ENCODE measurements around the gene NPAS2.

Gene NPAS2

DNA sequence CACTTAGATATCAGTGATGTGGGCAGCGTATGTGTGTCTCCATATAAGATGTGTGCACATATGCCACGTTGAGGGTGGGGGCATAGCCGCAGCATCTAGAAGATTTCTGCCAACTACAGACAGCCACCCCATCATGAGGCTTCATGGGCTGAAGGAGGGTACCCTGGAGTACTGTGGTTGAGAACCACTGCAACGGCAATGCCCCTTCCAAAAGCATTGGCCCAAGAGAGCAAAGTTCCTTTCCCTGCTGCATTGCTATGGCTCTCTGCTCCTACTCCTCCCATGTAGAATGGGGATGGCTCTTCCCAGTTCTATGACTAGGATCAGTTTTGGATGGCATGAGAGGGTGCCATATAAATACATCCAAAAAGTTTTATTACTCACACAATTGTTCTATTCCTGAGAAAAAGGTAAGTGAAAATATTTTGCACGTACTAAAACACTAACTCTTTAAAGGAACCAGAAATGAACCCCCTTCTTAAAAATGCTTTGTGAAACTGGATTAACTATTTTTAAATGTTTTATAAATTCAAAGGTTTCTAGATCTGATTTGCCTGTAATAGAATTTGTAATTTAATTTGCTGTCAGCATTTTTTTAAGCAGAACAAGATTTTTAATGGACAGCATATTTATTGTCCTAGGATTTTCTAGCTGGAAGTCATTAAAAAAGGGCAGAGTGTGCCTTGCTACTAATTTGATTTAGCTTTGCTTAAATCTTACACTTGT lies 177.7 kb downstream of the NPAS2 start:
- DNase-seq = no peak

- DNase-seq = no peak
Observed at GRCh38 chr2:100998235-100998573, 178.3 kb downstream of the NPAS2 start.

- DNase-seq = no peak
Observed at GRCh38 chr2:100999995-101000394, 180.1 kb downstream of the NPAS2 start.

GRCh38 chr2:101001691-101002561 lies 182.0 kb downstream of the NPAS2 start, which contains the start of gene RPL31:
Gene RPL31, plus strand, starts transcription at chr2:101002289. Its CDS starts 413 bp downstream, at chr2:101002702.
- peak; percentile 92 for DNase-seq

GRCh38 chr2:101002562-101003277 lies 182.8 kb downstream of the NPAS2 start:
- DNase-seq = no peak

DNA sequence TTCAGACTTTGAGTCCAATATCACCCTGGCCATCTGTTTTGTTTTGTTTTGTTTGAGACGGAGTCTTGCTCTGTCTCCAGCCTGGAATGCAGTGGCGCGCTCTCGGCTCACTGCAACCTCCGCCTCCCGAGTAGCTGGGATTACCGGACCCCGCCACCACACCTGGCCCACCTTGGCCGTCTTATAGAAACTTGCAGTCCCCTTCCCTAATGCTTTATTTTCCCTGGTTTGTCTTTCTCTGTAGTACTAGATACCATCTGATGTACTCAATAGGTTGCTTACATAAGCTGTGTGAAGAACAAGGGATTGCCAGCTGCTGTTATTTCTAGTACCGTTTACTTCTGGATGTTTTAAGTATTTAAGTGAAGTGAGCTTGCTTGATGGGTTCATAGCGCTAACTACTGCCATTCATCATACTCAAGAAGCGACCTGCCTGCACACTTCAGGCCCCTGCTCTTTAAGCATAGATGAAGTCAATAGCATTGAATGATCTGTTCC lies 183.4 kb downstream of the NPAS2 start:
- no peak for DNase-seq

GRCh38 chr2:101004620-101005325 lies 184.8 kb downstream of the NPAS2 start:
- no peak for DNase-seq

- DNase-seq = no peak
Observed at GRCh38 chr2:101006065-101006715, 186.3 kb downstream of the NPAS2 start.

DNA sequence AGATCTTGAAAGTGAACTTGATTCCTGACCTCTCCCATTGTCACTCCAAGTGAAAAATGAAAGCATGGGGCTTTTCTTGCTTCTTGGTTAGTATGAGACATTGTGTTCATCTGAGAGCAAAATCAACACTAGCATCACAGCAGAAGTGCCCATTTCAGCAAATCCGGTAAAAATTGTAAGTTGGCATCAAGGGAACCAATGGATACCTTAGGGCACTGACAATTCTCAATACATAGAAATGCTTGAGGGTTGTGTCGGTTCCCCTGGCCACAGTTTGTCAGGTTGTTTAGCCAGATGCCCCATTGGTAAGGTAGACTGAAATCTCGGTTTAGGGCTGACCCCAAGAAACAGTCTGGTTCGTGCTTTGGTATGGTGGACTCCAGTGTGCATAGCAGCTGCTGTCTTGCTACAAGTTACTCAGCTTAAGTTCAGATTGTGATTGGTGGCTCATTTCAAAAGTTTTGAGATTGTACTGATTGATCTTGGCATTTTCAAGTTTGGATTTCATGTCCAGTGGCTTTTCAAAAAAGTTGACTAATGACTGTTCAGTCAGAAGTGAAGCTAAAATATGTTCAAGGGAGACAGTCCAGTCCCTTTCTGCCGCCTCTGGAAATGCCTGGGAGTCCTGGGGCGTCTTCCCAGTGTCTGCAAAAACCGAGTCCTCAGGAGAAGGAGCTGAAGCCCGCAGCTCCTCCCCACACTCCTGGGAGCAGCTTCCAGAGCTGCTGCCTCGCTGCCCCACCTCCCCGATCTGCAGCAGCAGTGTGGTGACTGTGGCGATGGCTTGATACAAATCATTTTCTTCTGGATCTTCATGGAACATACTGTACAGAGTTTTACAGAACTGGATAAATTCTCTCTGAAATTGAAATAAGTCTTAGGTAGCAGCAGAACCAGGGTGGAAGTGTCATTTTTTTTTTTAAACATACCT lies 187.7 kb downstream of the NPAS2 start:
- DNase-seq = no peak

GRCh38 chr2:101011152-101011551 lies 191.2 kb downstream of the NPAS2 start:
- DNase-seq = no peak

DNA sequence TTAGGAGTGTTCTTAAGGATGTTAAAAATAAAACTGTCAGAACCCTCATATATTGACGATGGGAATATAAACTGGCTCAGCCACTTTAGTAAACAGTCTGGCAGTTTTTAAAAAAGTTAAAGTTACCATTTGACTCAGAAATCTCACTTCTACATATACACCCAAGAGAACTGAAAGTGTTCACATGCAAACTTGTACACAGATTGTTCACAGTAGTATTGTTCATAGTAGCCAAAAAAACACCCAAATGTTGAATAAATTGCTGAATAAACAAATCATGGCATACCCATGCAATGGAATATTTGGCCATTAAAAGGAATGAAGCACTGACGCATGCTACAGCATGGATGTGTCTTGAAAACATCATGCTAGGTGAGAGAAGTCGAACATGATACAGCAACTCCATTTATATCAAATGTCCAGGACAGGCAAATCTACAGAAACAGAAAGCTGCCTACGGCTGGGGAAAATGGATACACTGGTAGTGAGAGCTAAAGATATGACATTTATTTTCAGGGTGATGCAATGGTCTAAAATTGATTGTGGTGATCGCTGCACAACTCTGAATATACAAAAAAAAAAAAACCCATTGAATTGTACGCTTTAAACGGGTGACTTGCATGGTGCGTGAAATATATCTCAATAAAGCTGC lies 192.2 kb downstream of the NPAS2 start:
- DNase-seq = no peak

- no peak for DNase-seq
Observed at GRCh38 chr2:101012706-101013181, 192.8 kb downstream of the NPAS2 start.

DNA sequence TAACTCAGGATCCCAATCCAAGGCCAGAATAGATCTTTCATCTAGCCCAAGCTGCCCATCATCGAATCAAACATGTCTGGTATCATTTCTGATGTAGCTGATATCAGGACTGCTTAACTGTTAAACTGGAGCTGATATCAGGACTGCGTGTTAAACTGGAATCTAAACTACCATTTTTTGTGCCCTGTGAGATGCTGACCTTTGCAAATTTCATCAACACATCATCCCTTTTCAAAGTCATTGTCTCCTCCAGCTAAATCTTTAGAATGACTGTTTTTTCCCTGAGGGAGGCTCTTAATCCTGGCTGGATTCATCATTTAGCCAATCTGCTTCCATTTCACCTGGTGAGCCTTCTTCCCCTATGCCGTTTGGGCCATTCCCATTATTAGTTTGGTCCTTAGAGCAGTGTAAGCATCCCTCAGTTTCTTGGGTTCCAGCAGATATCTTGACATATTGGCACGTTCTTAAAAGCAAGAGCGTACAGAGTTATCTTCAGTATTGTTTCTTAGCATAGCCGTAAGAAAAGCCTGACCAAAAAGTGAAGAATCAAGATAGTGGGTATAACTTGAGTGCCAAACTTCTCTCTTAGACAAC lies 194.4 kb downstream of the NPAS2 start:
- no peak for DNase-seq

DNA sequence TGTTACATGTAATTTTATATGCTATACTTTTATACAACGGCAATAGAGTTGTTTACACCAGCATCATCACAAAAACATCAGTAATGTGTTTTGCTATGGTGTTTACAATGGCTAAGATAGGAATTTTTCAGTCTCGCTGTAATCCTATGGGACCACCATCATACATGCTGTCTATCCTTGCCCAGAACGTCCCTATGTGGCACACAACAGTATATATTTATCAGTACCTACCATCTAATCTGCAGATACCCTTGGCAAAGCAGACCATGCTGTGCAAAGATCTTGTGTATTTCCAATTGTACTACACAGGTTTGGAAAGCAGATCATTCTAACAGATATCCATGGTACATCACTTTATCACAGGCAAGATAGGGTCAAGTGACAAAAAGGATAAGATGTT lies 197.4 kb downstream of the NPAS2 start:
- DNase-seq = no peak

DNA sequence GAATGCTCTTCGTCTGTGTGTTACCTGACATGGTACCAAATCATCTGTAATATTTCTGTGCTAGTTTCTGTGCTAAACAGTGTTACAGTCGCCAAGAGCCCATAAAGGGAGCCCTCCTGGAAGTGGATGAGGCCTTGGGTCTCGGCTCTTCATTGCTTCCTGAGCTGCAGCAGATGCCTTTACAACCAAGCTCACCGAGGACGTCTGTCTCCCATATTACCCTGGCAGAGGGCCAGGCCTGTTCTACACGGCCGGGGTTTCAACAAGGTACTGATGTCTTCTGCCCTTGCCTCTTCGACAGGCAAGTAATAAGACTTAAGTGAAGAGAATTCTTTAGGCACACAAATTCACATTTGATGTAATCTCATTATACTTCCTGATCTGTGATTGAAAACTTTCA lies 199.0 kb downstream of the NPAS2 start:
- no peak for DNase-seq

DNA sequence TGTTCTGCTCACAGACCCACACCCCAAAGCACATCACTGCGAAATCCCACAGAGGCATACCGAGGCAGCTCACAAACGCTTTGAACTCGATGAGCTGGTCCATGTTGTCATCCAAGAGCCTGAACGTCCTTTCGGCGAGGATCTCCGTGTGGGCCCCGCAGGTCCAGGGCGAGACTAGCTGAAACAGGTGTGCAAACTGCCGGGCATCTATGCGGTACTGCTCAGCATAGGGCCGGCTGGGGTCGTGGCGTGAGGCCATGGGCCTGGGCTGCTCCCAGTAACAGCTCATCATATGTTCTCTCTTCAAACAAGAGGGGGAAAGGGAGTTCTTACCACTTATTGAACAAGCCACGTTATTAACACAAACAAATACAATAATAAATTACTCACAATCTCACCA lies 202.3 kb downstream of the NPAS2 start:
- no peak for DNase-seq

GRCh38 chr2:101023327-101024107 lies 203.6 kb downstream of the NPAS2 start:
- DNase-seq = no peak

DNA sequence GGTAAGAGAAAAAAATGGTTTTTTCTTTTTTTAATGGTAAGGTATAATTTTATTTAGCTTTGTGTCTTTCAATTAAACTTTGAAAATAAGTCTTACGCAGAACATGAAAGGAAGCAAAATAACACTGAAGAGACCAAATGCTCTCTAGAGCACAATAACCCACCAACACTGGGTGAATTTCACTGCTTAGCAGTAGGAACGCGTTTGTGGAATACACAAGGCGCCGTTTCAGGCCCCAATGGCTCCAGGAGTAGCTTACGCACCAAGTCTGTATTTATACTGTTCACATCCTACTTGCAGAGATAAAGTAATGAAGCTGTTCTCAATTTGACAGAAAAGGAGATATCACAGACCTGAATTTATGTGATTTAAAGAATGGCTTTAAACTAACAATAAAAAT lies 205.6 kb downstream of the NPAS2 start:
- DNase-seq = no peak

DNA sequence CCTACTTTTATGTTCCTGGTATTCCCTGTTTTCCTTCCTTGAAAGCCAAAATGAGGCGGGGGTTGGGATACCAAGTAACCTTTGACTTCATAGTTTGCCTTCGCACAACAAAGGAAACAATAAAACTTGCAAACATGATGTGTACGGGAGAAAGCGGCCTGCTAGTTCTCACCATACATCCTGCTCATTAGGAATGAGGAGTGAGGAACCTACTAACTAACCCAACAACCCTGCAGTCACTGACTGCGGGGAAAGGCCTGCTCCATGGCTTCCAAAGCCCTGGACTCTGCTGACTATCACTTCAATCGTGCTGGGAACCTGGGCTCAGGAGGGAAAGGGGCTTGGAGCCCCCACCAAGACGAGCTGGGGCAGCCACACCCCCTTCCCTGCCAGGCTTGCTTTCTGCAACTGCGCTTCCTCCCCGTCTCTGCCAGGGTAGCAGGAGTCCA lies 206.3 kb downstream of the NPAS2 start:
- DNase-seq = no peak
